Ectodermal cell (in vitro differentiated cells): ENCODE measurements around the gene S100A2.
"Not testable (repeated sequence)": the region's sequence is repeated elsewhere in the genome, so short reads cannot be mapped to it uniquely, and the experiment has no call there.

ENCODE experiments used
- H3K27ac ChIP-seq: 2 replicates; pipeline ENCODE4 v1.7.0; 2013; ENCODE audit warnings: mild to moderate bottlenecking, low read depth, low read length; ENCODE audit not compliant: insufficient read depth, poor library complexity, severe bottlenecking
- H3K27me3 ChIP-seq: 2 replicates; pipeline ENCODE4 v1.7.0; 2013; ENCODE audit warnings: mild to moderate bottlenecking, low read length; ENCODE audit not compliant: insufficient read depth, control insufficient read depth, poor library complexity, severe bottlenecking
- H3K36me3 ChIP-seq: one replicate; pipeline ENCODE4 v1.7.0; 2013; ENCODE audit warnings: low read length; ENCODE audit not compliant: control insufficient read depth, insufficient read depth
- H3K4me1 ChIP-seq: one replicate; pipeline ENCODE4 v1.7.0; 2013; ENCODE audit warnings: low read length; ENCODE audit not compliant: control insufficient read depth, insufficient read depth
- H3K4me3 ChIP-seq: 2 replicates; pipeline ENCODE4 v1.7.0; 2013; ENCODE audit warnings: low read depth, low read length, control low read depth; ENCODE audit not compliant: insufficient read depth
- H3K9me3 ChIP-seq: 2 replicates; pipeline ENCODE4 v1.7.0; 2013; ENCODE audit warnings: mild to moderate bottlenecking, low read length, moderate library complexity; ENCODE audit not compliant: control insufficient read depth
- WGBS, 2 experiments: methylation state at CpG; one replicate each; pipeline ENCODE4 v1.1.7; 2013; ENCODE audit warnings: missing lambda C conversion rate in 2 of 2; 5-methylcytosine and 5-hydroxymethylcytosine counted together

Gene S100A2

GRCh38 chr1:153577624-153578051 lies 12.0 kb upstream of the S100A2 start:
- 72 to 79% methylated on average over 9 of the region's 9 CpGs for WGBS, 2 experiments
- Histone ChIP-seq H3K4me3 (no peak overlapping the region), H3K36me3 (no peaks in the 10 kb centered on the region), H3K4me1 (peaks cover 16% of the 10 kb centered on the region), H3K27ac (no peak overlapping the region), H3K27me3 (no peaks in the 10 kb centered on the region), H3K9me3 (no peaks in the 10 kb centered on the region)

- H3K27me3 ChIP-seq: no peaks in the 10 kb centered on the region
- H3K9me3 ChIP-seq: no peaks in the 10 kb centered on the region
- H3K27ac ChIP-seq: no peak overlapping the region
- WGBS, 2 experiments: 79 to 87% methylated on average over 4 of the region's 4 CpGs
- H3K36me3 ChIP-seq: no peaks in the 10 kb centered on the region
- H3K4me1 ChIP-seq: peaks cover 16% of the 10 kb centered on the region
- H3K4me3 ChIP-seq: no peak overlapping the region
Measured at GRCh38 chr1:153577138-153577537, 11.5 kb upstream of the S100A2 start.

- peaks cover 16% of the 10 kb centered on the region for H3K4me1 ChIP-seq
- H3K4me3 ChIP-seq, H3K36me3 ChIP-seq, H3K9me3 ChIP-seq, H3K27me3 ChIP-seq, H3K27ac ChIP-seq: not testable (repeated sequence)
- 90 to 96% methylated on average over 6 of the region's 10 CpGs for WGBS, 2 experiments
Measured at GRCh38 chr1:153575497-153575896, 9.9 kb upstream of the S100A2 start.

- H3K4me1 ChIP-seq: peaks cover 16% of the 10 kb centered on the region
- H3K27me3 ChIP-seq, H3K27ac ChIP-seq, H3K36me3 ChIP-seq, H3K4me3 ChIP-seq, H3K9me3 ChIP-seq: not testable (repeated sequence)
- 94% methylated on average over 35 of the region's 35 CpGs for WGBS, 2 experiments
Measured at GRCh38 chr1:153575081-153575491, 9.4 kb upstream of the S100A2 start.

GRCh38 chr1:153573351-153573750 lies 7.7 kb upstream of the S100A2 start:
- Histone ChIP-seq H3K27me3 (no peaks in the 10 kb centered on the region), H3K4me1 (peaks cover 5% of the 10 kb centered on the region), H3K36me3 (no peaks in the 10 kb centered on the region), H3K9me3 (no peaks in the 10 kb centered on the region), H3K4me3 (no peak overlapping the region), H3K27ac (no peak overlapping the region)
- 91 to 93% methylated on average over 3 of the region's 3 CpGs for WGBS, 2 experiments

- no peaks in the 10 kb centered on the region for H3K36me3 ChIP-seq
- H3K4me3 ChIP-seq: no peak overlapping the region
- H3K4me1 ChIP-seq: peaks cover 8% of the 10 kb centered on the region
- no peaks in the 10 kb centered on the region for H3K9me3 ChIP-seq
- no peaks in the 10 kb centered on the region for H3K27me3 ChIP-seq
- 49 to 61% methylated on average over 3 of the region's 3 CpGs for WGBS, 2 experiments
- no peak overlapping the region for H3K27ac ChIP-seq
Measured at GRCh38 chr1:153572569-153573015, 6.9 kb upstream of the S100A2 start.

- H3K36me3 ChIP-seq: no peaks in the 10 kb centered on the region
- 88 to 92% methylated on average over 7 of the region's 7 CpGs for WGBS, 2 experiments
- H3K27me3 ChIP-seq: no peaks in the 10 kb centered on the region
- no peak overlapping the region for H3K27ac ChIP-seq
- peaks cover 13% of the 10 kb centered on the region for H3K4me1 ChIP-seq
- no peaks in the 10 kb centered on the region for H3K9me3 ChIP-seq
- H3K4me3 ChIP-seq: no peak overlapping the region
Measured at GRCh38 chr1:153571706-153572105, 6.1 kb upstream of the S100A2 start.

GRCh38 chr1:153570874-153571273 lies 5.2 kb upstream of the S100A2 start:
- 91 to 95% methylated on average over 5 of the region's 5 CpGs for whole genome bisulfite sequencing, 2 experiments
- H3K27ac ChIP-seq: no peak overlapping the region
- no peaks in the 10 kb centered on the region for H3K36me3 ChIP-seq
- H3K4me1 ChIP-seq: peaks cover 18% of the 10 kb centered on the region
- no peaks in the 10 kb centered on the region for H3K9me3 ChIP-seq
- H3K27me3 ChIP-seq: no peaks in the 10 kb centered on the region
- H3K4me3 ChIP-seq: no peak overlapping the region

- no peak overlapping the region for H3K4me3 ChIP-seq
- no peaks in the 10 kb centered on the region for H3K27me3 ChIP-seq
- peaks cover 18% of the 10 kb centered on the region for H3K4me1 ChIP-seq
- H3K36me3 ChIP-seq: no peaks in the 10 kb centered on the region
- no peak overlapping the region for H3K27ac ChIP-seq
- WGBS, 2 experiments: 92 to 95% methylated on average over 8 of the region's 8 CpGs
- no peaks in the 10 kb centered on the region for H3K9me3 ChIP-seq
Measured at GRCh38 chr1:153569465-153569864, 3.8 kb upstream of the S100A2 start.

GRCh38 chr1:153568367-153569099 lies 2.9 kb upstream of the S100A2 start:
- Histone ChIP-seq H3K27ac (no peak overlapping the region), H3K36me3 (no peaks in the 10 kb centered on the region)
- 28 to 30% methylated on average over 25 of the region's 25 CpGs for WGBS, 2 experiments

More at GRCh38 chr1:153568367-153569099, 2.9 kb upstream of the S100A2 start:
- Histone ChIP-seq H3K9me3 (no peaks in the 10 kb centered on the region), H3K4me1 (peaks cover 18% of the 10 kb centered on the region), H3K27me3 (no peaks in the 10 kb centered on the region), H3K4me3 (no peak overlapping the region)
